ENCODE measurements around the gene RAB23.
A peak's percentile ranks its signal among the peaks of the same experiment; 100 is the strongest.

Gene RAB23

DNA sequence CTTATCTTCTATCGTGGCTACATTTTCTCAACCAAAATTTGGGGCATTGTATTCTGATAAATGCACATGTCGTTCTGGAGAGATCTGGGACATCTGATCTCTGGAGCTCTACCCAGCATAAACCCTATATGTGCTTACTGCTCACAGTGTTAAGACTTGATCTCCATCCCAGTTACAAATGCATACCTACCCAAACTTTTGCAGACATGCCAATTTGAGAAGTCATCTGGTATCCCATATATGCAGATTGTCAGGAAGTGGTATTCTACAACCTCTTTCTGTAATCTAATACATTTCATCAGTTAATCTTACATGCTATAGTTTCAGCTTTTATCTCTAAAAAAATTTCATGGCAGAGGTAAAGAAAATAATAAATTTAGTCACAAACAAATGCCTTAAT is 38.8 kb downstream of the RAB23 start:
- no peak for DNase-seq (ENCODE audit: low read depth in 2 of 3, low spot score in 2 of 3)

DNA sequence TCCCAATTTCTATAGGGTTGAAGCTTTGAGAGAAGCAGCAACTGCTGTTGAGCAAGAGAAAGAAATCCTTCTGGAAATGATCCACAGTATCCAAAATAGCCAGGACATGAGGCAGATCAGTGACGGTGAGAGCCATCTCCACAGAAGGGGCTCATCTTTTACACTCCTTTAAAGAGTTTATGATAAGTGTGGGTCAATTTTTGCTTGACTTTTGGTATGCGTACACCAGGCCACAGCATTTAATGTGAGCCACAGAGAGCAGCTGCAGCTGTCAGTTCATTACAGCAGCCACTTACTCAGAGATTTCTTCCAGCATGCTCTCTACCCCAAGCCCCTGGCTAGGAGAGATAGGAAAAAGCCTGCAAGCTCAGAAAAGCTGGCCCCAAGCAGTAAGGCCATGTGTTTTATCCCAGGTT is 40.1 kb downstream of the RAB23 start:
- no peak for DNase-seq (ENCODE audit: low read depth in 2 of 3, low spot score in 2 of 3)

DNA sequence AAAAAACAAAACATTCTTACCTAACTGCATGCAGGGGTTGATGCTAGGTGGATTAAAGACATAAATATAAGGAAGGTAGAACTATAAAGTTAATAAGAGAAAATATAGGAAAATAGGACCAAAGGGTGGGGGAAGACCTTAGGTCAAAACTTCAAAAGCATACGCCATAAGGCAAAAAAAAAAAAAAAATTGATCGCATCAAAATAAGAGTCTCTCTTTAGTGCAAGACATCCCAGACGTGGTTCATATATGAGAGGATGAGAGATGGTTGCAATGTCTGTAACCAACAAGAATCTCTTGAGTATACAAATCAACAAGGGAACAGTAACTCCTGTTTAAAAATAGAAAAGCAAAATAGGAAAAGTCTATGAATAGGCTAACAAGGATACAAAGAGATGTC is 41.5 kb downstream of the RAB23 start:
- no peak for DNase-seq (ENCODE audit: low read depth in 2 of 3, low spot score in 2 of 3)

DNA sequence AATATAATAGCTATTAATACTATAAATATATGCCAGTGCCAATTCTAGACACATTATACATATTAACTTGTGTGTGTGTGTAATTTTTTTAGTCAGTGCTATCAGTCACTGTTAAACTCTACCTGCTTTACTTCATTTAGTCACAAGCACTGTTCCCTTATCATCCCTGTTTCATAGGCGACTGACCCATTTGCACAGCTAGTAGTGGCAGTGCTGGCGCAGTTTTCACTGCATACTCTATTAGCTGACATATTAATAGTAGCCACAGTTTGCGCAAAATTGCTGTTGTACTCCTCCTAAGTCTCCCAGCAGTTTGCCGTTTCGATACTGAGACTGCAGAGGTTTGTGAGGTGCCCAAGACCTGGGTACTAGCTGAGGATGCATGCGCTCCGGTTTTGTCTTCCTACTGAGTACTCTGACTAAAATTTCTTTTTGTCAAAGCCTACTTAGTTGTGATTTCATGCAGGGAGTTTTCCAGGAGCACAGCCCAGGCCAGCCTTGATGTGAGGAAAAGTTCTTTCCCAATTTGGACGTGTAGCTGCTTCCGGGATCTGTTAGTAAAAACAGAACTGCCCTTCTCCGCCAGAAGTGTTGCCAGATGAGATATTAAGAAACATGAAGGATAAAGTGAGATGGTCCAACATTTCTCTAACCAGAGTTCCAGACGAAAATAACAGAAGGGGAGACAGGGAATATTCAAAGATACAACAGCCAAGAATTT is 44.4 kb downstream of the RAB23 start:
- no peak for DNase-seq (ENCODE audit: low read depth in 2 of 3, low spot score in 2 of 3)

DNA sequence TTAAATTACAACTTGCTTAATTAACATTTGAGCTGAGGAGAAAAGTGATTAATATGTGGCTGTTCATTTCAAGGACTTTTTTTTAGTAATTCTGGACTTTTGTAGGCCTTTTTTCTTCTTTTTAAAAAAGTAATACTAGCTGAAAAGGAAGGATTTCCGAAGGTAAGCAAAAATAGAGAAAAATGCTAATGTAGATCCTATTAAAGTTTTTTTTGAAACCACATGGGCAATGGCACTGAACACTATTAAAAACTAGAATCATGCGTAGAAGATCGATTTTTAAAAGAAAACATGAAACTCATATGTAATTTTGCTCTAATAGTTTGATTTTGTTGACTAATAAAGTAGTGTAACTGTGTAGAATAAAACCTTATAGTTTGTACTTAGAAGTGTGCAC is 47.6 kb downstream of the RAB23 start:
- no peak for DNase-seq (ENCODE audit: low read depth in 2 of 3, low spot score in 2 of 3)

DNA sequence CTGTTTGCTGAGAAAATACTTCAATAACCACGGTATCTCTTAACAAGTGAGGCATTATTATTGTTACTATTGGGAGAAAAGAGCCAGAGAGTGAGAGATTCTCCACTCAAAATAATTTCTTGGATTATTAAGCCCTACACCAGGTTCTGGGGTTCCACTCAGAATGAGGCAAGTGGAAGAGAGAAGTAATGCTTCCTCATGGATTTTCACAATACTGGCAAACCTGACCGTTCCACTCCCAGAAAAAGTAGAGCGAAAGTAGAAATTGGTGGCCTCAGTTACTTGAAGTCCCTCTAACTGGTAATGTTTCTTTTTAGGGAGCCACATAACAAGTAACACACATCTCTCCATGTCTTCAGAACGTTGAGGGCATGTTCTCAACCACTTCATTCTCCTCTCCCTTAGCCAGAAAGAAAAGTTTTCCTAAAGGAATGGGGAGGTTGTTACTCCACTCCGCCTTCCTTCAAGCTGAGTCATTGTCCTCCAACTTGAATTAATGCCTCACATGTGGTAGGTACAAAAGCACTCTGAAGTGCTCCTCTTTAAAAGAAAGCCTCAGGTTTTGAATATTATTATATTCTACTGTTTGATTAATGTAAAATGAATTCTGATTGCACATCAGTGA is 48.1 kb downstream of the RAB23 start:
- no peak for DNase-seq (ENCODE audit: low read depth in 2 of 3, low spot score in 2 of 3)

DNA sequence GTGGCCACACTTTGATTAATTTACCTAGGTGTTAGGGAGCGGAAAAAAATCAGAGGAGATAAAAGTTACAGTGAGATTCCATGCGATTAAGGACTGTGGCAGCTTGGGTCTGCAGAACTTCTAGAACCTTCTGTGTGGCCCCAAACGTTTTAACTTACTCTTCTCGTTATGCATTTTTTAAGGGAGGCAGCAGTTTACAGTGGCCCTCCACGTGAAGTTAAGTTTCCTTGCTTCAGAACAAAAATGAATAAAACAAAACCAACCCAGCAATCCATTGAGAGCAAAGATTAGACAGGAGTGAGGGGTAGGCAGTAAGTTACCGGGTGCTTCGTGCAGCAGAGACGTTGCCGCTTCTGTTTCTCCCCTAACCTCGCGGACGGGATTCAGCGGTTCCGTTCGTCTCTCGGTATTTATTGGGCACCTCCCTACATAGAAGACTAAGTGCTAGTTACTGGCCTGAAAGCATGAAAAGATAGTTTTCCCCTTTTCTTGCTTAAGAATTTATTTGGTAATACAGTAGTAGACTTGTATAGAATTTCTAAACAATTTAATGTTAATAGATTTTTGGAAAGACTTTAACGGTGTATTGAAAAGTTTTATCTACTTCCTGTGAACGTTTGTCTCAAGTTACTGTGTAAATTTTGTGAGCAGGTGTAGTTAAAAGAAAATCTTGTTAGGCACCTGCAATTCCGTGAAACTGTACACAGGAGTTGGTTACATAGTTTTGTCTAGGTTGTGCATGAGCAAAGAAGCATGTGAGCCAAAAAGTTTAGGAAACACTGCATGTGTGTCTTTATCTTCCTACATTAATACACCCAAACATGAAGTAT is 48.8 kb downstream of the RAB23 start:
- no peak for DNase-seq (ENCODE audit: low read depth in 2 of 3, low spot score in 2 of 3)

DNA sequence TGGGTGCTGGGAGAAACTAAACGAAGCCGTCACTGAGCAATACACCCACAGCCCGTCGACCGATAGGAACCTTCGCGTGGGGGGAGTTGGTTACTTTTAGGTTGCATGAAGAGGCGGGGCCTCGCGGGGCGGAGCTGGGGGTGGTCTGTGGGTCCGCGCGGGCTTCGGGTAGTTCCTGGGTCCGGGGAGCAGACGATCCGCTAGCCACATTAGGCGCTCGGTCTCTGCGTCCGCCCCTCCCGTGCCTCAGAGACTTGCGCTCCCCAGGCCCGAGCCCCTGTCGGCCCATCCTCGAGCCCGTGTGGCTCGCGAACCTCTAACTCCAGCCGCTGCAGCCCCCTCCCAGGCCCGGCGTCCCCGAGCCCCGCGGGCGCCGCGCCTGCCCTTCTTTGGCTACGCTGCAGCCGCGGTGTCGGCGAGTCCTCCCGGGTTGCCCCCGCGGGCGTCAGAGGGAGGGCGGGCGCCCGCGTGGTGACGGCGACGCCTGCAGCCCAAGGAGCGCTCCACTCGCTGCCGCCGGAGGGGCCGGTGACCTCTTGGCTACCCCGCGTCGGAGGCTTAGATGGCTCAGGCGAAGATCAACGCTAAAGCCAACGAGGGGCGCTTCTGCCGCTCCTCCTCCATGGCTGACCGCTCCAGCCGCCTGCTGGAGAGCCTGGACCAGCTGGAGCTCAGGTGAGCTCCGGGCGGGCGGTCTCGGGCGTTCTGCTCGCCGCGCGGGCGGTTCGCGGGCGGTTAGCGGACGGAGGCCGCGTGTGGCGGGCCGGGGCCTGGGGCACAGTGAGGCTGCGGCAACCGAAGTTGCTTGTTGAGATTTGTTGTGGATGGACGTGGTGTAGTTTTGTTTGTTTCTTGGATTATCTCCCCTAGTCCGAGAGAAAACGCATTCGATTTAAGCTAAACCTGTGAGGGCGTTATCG is 49.7 kb downstream of the RAB23 start, which contains the start of gene BAG2:
Gene BAG2, plus strand, starts transcription at position 191 of the 920 bp plus-strand sequence. Its CDS starts 372 bp downstream, at position 563.
- DNase-seq (ENCODE audit: low read depth in 2 of 3, low spot score in 2 of 3): peak; percentile 78 to 82 (median 80)

DNA sequence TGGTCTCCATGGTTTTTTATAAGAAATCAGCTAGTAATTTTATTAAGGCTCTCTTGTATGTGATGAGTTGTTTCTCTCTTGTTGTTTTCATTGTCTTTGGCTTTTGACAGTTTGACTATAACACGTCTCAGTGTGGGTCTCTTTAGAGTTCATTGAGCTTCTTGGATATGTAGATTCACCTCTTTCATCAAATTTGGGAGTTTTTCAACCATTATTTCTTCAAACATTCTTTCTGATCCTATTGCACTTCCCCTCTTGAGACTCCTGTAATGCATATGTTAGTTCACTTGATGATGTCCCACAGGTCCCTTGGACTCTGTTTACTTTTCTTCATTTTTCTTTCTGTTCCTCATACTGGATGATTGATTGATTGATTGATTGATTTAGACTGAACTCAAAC is 57.0 kb downstream of the RAB23 start:
- DNase-seq (ENCODE audit: low read depth in 2 of 3, low spot score in 2 of 3): no peak

DNA sequence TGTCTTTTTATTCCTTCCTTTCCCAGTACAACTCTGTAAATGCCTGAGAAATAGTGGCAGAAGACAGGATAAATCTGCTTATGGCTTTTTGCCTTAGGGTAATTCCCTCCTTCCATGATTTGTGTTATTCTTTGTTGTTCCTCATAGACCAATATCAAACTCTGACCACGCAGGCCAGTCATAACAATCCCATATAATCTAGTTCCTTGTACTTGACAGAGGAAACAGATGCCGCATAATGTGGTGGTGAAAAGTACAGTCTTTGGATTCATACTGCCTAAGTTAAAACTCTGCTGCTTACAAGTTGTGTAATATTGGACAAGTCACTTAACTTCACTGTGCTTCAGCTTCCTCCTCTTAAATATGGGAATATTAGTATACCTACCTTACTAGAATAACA is 58.2 kb downstream of the RAB23 start:
- DNase-seq (ENCODE audit: low read depth in 2 of 3, low spot score in 2 of 3): no peak

DNA sequence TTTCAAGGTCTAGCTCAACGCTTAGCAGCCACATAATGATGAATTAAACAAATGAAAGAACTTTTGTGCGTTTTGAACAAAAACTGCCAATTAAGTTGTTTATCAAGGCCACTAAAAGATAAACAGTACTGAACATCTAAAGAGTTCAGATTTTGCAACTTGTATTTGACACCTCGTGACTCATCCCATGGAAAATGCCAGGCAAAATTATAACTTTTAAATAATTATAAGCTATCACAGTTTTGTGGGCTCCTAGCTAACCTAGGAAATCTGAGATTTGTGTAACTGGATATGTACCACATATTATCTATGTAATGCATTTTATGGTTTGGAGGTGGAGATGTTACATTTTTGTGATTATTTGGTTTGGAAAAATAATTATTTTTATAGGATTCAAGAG is 59.6 kb downstream of the RAB23 start:
- DNase-seq (ENCODE audit: low read depth in 2 of 3, low spot score in 2 of 3): no peak

DNA sequence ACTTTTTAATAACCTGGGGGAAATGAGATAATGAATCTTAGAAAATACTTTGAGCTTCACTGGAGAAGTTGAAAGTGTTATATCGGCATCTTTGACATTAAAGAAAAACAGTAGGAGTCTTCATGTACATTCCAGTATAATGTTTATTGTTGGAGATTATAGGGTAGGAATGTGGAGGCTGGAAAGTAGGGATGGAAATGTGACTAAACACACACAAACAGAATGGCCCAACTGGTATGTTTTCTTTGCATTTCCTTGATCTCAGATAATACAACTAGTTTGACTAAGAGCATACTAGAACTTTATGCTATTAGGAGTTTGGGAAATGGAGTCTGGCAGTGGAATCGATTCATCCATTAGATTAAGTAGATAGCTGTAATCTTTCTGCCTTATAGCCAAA is 60.1 kb downstream of the RAB23 start:
- DNase-seq (ENCODE audit: low read depth in 2 of 3, low spot score in 2 of 3): no peak

DNA sequence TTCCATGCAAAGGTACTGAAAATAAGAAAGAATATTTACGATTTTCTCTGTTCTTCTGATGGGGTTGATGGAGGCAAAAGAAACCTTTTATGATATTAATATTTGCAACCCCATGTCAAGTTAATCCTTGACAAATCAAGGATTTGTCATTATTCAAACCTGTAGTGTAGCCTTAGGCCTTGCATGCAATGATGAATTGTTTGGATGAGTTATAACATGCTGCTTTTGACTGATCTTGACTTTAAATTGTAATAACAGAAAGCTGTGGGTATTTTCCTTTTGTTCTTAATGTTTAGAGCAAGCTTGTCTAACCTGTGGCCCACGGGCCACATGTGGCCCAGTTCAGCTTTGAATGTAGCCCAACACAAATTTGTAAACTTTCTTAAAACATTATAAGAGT is 63.0 kb downstream of the RAB23 start:
- no peak for DNase-seq (ENCODE audit: low read depth in 2 of 3, low spot score in 2 of 3)

DNA sequence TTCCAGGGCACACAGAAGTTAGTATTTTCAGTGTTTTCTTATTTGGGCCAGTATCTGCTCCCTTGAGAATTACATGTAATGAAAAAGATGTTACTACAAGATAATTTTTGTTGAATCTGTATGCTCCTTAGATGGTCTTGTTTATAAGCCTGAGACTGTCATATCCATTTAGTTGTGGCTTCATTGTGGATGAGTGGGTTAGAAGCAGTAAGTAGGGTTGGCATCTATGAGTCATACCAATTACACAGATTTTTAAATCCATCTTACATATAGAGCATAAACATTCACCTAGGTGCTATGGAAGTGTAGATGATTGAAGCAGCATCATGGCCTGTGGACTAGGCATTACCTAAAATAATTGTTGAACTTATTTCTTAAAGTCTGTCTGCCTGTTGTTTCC is 63.4 kb downstream of the RAB23 start:
- DNase-seq (ENCODE audit: low read depth in 2 of 3, low spot score in 2 of 3): no peak

DNA sequence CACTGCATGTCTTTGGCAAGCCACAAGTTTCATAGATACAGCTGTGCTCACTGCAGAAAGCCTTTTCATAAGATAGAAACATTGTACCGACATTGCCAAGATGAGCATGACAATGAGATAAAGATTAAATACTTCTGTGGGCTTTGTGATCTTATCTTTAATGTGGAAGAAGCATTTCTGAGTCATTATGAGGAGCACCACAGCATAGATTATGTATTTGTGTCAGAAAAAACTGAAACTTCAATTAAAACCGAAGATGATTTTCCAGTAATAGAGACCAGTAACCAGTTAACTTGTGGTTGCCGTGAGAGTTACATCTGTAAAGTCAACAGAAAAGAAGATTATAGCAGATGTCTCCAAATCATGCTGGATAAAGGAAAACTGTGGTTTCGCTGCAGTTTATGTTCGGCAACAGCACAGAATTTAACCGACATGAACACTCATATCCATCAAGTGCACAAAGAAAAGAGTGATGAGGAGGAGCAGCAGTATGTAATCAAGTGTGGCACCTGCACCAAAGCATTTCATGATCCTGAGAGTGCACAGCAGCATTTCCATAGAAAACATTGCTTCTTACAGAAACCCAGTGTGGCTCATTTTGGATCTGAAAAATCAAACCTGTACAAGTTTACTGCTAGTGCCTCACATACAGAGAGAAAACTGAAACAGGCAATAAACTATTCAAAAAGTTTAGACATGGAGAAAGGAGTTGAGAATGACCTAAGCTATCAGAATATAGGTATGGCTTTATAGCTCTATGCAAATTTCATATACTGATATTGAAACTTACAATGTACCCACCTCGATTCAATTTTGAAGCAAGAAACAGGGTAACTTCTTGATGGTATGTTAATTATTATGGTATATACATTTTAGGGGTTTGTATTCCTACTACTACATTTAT is 73.9 kb downstream of the RAB23 start:
- DNase-seq (ENCODE audit: low read depth in 2 of 3, low spot score in 2 of 3): no peak

DNA sequence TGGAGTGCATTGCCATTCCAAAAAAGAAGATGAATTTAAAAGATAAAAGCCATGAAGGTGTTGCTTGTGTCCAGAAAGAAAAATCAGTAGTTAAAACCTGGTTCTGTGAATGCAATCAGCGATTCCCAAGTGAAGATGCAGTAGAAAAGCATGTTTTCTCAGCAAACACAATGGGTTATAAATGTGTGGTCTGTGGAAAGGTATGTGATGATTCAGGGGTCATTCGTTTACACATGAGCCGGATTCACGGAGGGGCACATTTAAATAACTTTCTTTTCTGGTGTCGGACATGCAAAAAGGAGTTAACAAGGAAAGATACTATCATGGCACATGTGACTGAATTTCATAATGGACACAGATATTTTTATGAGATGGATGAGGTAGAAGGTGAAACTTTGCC is 74.7 kb downstream of the RAB23 start:
- DNase-seq (ENCODE audit: low read depth in 2 of 3, low spot score in 2 of 3): no peak

DNA sequence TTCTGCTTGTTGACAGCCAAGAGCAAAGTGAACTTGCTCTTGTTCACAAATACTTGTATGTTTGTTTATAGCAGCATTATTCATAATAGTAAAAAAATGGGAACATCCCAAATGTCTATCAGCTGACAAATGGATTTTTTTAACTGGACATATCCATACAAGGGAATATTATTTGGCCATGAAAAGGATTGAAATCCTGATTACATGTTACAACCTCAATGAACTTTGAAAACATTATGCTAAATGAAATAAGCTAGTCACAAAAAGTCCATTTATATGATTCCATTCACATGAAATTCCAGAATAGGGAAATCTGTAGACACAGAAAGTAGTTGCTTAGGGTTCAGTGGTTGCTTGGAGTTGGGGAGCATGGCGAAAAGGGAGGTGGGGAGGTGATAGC is 78.4 kb downstream of the RAB23 start:
- no peak for DNase-seq (ENCODE audit: low read depth in 2 of 3, low spot score in 2 of 3)

DNA sequence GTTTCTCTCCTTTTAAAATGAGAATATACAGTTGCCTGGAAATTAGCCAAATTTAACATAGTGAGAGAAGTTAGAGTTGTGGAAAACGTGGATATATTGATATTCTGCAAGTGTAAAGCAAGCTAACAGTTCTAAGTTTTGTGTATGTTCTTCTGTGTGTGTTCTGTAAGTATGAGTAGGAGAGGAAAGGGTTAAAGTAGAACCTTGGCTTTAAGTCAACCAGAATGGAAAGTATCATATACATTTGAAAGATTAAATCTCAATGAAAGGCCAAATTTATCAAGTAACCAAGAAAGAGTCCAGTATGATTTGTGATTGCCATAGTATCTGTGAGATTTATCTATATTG is 80.0 kb downstream of the RAB23 start:
- DNase-seq (ENCODE audit: low read depth in 2 of 3, low spot score in 2 of 3): no peak

DNA sequence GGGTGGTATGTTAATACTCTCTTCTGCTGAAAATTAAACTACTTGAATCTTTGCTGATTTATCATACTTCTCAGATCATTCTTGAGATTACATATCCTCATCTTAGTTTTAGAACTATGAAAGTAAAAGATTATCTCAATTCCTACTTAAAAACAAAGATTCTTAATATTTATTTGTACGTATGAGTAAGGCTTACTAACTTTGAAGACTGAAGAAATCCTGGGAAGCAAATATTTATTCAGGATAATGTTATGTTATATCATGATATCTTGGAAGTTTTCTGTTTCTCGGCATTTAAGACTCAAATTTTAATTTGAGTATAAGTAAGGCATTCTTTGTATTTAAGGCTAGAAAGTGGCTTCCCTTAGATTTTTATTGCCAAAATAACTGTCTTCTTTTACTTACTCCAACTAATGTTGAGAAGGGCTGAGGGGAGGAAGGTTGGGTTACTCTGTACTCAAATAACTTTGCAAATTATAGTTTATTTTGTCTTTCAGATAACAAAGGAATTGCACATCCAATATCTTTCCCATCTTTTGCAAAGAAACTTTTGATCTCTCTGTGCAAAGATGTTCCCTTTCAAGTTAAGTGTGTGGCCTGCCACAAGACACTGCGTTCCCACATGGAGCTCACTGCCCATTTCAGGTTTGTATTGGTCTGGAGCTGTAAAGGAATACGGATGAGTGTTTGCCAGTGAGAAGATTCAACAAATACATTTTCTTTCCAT is 80.5 kb downstream of the RAB23 start:
- DNase-seq (ENCODE audit: low read depth in 2 of 3, low spot score in 2 of 3): no peak
